MCF 10A (cell line): ENCODE measurements around the gene PLCD3. TPM values are rescaled to one million over a fixed set of nuclear protein-coding genes. Genes with fewer than 3 reads are reported as not detected.

Source experiments
- BruUV-seq: library from RNA; stranded (reverse); fragments of 400-500 nt; replicated peaks from 2 replicates; lab custom pipeline; 2021; lab: Mats Ljungman, UMichigan
- CTCF ChIA-PET: fragments of 300-600 bp; sonication (Branson Sonifier 250); formaldehyde crosslinking; extraction: SDS; loops from one replicate; lab custom pipeline; 2021; ENCODE audit warnings: antibody characterized with exemption, inconsistent platforms; lab: Yijun Ruan, JAX
- POLR2A ChIA-PET: fragments of 300-600, 350-650 bp; sonication (Branson Sonifier 250); formaldehyde crosslinking; extraction: SDS; loops from one replicate; lab custom pipeline; 2020; ENCODE audit warnings: antibody characterized with exemption, inconsistent platforms; lab: Yijun Ruan, JAX
- DNase-seq: peaks from one replicate; pipeline ENCODE4 v3.0.0-alpha.2; 2018; ENCODE audit not compliant: unreplicated experiment
- H3K27ac Mint-ChIP-seq: one replicate; pipeline ENCODE4 v1.8.0; 2022; ENCODE audit warnings: mild to moderate bottlenecking, low read depth, mixed read lengths; ENCODE audit not compliant: unreplicated experiment
- H3K27me3 Mint-ChIP-seq: one replicate; pipeline ENCODE4 v1.8.0; 2022; ENCODE audit warnings: mixed read lengths; ENCODE audit not compliant: insufficient read depth, unreplicated experiment
- H3K36me3 Mint-ChIP-seq: one replicate; pipeline ENCODE4 v1.8.0; 2022; ENCODE audit warnings: mild to moderate bottlenecking, moderate library complexity, mixed read lengths; ENCODE audit not compliant: insufficient read depth, unreplicated experiment
- H3K4me1 Mint-ChIP-seq: one replicate; pipeline ENCODE4 v1.8.0; 2022; ENCODE audit warnings: mixed read lengths; ENCODE audit not compliant: insufficient read depth, unreplicated experiment
- H3K4me3 Mint-ChIP-seq: one replicate; pipeline ENCODE4 v1.8.0; 2022; ENCODE audit warnings: mild to moderate bottlenecking, moderate library complexity, mixed read lengths; ENCODE audit not compliant: unreplicated experiment
- H3K9me3 Mint-ChIP-seq: one replicate; pipeline ENCODE4 v1.8.0; 2022; ENCODE audit warnings: mixed read lengths; ENCODE audit not compliant: unreplicated experiment
- intact Hi-C: fragments of 100-400 bp; cut with micrococcal nuclease; formaldehyde crosslinking; loops from 2 replicates; pipeline ENCODE4 v1.14.1; 2022
- total RNA-seq: library from RNA; stranded (reverse); gene quantifications from 2 replicates; pipeline ENCODE4 v1.2.3, GENCODE V29; 2022
- TF ChIP-seq, protein P1 (sequence below): fragments of 200-600 bp; IDR thresholded peaks from one replicate; pipeline ENCODE4 v1.8.0; 2022; ENCODE audit warnings: antibody characterized with exemption, mild to moderate bottlenecking; ENCODE audit not compliant: unreplicated experiment

The PLCD3 gene
- total RNA-seq, 1 experiment from 2014 or later: 69.7 TPM

DNA sequence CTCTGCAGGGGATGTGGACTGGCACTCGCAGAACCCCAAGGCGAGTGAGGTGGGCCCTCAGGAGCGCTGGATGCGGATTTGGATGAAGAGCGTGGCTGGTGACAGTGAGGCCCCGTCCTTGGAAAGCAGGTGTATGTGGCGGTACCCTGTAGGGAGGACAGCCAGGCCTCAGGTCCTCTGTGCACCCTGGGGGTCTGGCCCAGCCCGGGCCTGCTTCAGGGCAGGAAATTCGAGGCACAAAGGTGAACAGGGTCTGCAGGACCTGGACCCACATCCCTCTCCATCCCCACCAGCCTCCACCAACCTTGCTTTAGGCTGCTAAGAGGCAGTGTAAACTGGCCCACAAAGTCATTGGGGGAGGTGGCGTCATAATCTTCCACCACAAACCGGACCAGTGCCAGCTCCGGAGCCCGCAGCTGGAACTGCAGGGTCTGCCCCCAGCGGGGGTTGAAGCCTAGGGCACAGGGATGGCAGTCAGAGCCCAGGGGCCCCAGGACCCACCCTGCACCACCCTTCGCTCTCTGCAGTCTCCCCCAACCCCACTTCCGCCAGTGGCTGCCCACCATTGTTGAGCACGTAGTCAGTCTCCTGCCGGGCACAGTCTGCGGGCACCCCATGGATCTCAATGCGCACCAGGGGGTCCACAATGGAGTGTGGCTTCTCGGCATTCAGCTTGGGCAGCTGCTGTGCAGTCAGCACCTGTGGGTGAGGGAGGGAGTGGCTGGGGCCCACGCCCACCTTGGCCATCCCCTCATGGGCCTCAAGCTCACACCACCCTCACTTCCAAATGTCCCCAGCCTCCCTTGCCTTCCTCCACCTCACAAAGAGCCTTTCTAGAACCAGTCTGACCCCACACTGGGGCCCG, 19.5 kb downstream of the PLCD3 start:
- ChIA-PET POLR2A (interaction anchor here (0.7 to 1.7 kb wide), 2 partner anchors 11 to 188 kb away, joined by 4 read pairs; no protein-coding TSS in a partner anchor), CTCF (interaction anchor here (1.1 to 1.4 kb wide), 3 partner anchors 14 to 85 kb away, joined by 3 to 4 read pairs (median 4); no protein-coding TSS in a partner anchor)
- Mint-ChIP-seq H3K27me3 (no peaks in the 10 kb centered on the region), H3K27ac (no peak overlapping the region), H3K9me3 (no peaks in the 10 kb centered on the region), H3K4me3 (no peak overlapping the region), H3K4me1 (no peaks in the 10 kb centered on the region), H3K36me3 (peaks cover 56% of the 10 kb centered on the region)
- TF ChIP-seq, protein P1, sequence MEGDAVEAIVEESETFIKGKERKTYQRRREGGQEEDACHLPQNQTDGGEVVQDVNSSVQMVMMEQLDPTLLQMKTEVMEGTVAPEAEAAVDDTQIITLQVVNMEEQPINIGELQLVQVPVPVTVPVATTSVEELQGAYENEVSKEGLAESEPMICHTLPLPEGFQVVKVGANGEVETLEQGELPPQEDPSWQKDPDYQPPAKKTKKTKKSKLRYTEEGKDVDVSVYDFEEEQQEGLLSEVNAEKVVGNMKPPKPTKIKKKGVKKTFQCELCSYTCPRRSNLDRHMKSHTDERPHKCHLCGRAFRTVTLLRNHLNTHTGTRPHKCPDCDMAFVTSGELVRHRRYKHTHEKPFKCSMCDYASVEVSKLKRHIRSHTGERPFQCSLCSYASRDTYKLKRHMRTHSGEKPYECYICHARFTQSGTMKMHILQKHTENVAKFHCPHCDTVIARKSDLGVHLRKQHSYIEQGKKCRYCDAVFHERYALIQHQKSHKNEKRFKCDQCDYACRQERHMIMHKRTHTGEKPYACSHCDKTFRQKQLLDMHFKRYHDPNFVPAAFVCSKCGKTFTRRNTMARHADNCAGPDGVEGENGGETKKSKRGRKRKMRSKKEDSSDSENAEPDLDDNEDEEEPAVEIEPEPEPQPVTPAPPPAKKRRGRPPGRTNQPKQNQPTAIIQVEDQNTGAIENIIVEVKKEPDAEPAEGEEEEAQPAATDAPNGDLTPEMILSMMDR: no peak
- BruUV-seq: no TSS peak
- no peak for DNase-seq
- intact Hi-C loops: no loop called here

DNA sequence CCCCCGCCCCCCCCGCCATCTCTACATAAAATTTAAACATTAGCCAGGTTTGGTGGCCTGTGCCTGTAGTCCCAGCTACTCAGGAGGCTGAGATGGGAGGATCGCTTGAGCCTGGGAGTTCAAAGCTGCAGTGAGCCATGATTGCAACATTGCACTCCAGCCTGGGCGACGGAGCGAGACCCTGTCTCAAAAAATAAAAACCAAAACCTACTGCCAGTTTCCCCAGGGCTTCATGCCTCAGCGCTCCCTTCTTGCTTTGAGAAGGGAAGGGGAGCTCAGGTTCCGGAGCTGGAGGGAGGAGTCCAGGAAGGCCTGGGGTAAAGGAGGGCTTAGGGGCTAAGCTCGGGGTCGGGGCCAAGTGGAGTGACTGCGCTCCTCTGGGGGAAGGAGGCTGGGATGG, 20.5 kb downstream of the PLCD3 start:
- DNase-seq: no peak
- no peaks in the 10 kb centered on the region for H3K9me3 Mint-ChIP-seq
- H3K27me3 Mint-ChIP-seq: no peaks in the 10 kb centered on the region
- TF ChIP-seq, protein P1: no peak
- no peaks in the 10 kb centered on the region for H3K4me1 Mint-ChIP-seq
- CTCF ChIA-PET: interaction anchor here (0.6 to 1.4 kb wide), 5 partner anchors 12 to 86 kb away, joined by 3 to 4 read pairs (median 4); no protein-coding TSS in a partner anchor
- intact Hi-C loops: no loop called here
- peaks cover 55% of the 10 kb centered on the region for H3K36me3 Mint-ChIP-seq
- no peak overlapping the region for H3K27ac Mint-ChIP-seq
- TSS peak; percentile 49 for BruUV-seq
- no peak overlapping the region for H3K4me3 Mint-ChIP-seq
- POLR2A ChIA-PET: interaction anchor here (1.7 kb wide), 1 partner anchor 10 kb away, joined by 4 read pairs; no protein-coding TSS in a partner anchor

DNA sequence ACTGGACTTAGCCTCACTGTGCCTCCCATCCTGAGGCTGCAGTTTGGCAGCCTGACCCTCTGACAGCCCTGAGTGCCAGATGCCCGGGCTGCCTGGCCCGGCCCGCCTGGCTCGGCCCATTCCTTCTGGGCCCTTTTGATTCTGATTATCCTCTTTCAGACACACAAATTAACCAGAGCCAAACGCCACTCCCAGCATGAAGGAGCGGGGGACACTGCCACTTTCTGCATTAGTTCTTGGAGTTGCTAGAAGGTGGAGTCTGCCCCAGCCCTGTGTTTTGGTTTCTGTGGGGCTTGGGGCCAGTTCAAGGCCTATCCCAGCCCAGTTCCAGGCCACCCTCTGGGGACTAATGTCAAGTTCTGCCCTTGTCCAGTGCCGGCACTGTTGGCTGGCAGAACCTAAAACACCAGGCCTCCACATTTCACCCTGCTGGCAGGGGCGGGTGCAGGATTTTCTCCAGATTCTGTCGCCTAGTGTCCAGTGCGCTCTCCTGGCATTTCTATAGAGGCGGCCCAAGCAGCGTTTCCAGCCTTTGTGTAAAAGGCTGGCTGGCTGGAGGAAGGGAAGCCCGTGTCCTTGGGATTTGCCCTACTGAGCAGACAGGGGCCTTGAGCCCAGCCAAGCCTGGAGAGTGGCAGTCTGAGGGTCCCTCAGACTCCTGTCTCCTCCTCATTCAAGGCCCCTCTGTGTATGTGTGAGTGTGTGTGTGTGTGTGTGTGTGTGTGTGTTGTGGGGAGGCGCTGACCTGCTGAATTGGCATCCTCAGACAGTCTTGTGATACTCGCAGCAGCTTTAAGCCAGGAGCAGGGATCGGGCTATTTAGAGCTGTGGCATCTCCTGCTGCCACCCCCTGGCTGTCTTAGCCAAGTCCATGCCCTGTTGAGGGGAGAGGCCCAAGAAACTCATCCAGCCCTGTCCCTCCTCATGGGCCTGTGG, 21.4 kb downstream of the PLCD3 start:
- TF ChIP-seq, protein P1: no peak
- ChIA-PET CTCF (interaction anchor here (0.6 to 1.1 kb wide), 4 partner anchors 11 to 335 kb away, joined by 3 to 6 read pairs (median 4); no protein-coding TSS in a partner anchor), POLR2A (interaction anchor here (1.7 kb wide), 1 partner anchor 9 kb away, joined by 4 read pairs; no protein-coding TSS in a partner anchor)
- H3K27ac Mint-ChIP-seq: no peak overlapping the region
- H3K27me3 Mint-ChIP-seq: no peaks in the 10 kb centered on the region
- H3K36me3 Mint-ChIP-seq: peaks cover 60% of the 10 kb centered on the region
- no peak overlapping the region for H3K4me3 Mint-ChIP-seq
- no peaks in the 10 kb centered on the region for H3K4me1 Mint-ChIP-seq
- intact Hi-C loops: no loop called here
- no TSS peak for BruUV-seq
- no peak for DNase-seq
- H3K9me3 Mint-ChIP-seq: no peaks in the 10 kb centered on the region
